ENCODE results near the gene IDNK.

The IDNK gene

DNA sequence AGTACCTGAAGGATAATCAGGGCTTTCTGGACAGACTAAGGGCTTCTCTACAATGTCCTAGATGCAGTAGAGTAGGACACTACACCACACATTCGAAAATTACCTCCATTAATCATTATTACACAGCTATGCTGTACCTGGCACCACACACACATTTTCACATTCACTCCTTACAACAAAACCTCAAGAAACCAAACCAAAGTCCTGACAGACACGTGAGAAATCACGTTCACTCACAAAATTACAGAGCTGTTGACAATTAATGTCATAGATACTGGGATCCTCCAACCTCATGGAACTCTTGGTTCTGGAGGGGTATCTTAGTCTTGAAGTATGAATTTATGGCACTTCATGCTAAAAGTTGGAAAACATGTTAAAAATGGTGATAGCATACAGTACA lies 68.5 kb downstream of the IDNK start:
- no peak for DNase-seq (ENCODE audit: low spot score)

All from LoVo (cell line).